ENCODE measurements around the gene PDGFC. TPM values are rescaled to one million over a fixed set of nuclear protein-coding genes. Genes with fewer than 3 reads are reported as not detected.
A peak's percentile ranks its signal among the peaks of the same experiment; 100 is the strongest.

Gene PDGFC, protein sequence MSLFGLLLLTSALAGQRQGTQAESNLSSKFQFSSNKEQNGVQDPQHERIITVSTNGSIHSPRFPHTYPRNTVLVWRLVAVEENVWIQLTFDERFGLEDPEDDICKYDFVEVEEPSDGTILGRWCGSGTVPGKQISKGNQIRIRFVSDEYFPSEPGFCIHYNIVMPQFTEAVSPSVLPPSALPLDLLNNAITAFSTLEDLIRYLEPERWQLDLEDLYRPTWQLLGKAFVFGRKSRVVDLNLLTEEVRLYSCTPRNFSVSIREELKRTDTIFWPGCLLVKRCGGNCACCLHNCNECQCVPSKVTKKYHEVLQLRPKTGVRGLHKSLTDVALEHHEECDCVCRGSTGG
- 2.2 TPM for polyA plus RNA-seq (2013, experiment 1 of 2)
- 2.1 TPM for polyA plus RNA-seq (2013, experiment 2 of 2)

DNA sequence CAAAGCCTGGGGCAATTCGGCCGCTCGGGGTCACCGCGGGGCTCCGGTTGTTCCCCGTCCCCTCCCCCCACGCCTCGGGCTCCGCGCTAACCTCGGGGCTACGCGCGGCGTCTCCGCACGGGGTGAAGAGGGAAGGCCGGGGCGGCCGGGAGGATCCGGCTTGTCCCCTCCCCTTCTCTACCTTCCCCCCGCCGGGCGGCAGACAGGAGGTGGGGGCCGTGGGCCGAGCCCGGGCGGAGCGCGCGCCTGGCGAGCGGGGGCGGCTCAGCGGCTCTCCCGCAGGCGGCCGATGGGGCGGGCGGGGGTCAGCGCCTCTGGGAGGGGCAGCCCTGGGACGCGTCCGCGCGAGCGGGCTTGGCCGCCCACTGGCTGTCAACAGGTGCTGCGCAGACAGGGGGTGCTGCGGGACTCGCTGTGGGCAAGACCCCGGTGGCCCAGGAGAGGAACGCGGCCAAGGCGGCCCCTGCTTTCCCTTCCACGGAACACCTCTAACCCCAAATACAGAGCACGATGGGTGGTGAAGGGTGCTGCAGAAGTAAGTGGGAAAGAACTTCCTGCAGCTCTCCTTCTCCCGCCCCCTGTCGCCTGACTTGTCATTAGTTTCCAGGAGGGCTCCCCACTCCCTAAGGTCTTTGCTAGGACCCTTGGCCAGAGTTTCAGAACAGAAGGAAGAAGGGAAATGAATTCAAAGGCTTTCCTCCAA lies at the start of gene PDGFC:
TSS of gene PDGFC (minus strand) at position 124 of the 703 bp plus-strand sequence. CDS start 896 bp downstream, outside the sequence.
- H3K23ac ChIP-seq (ENCODE audit: low read length): no peak within 1 kb of the TSS
- no peaks in the 10 kb centered on the region for H3K27me3 ChIP-seq (ENCODE audit: insufficient read depth, low read length, poor library complexity)
- H3K4me1 ChIP-seq (ENCODE audit: control insufficient read depth, low read depth, low read length): no peaks in the 10 kb centered on the region
- H2BK120ac ChIP-seq (ENCODE audit: low read depth, low read length): peak within 1 kb of the TSS; percentile 94
- H3K56ac ChIP-seq (ENCODE audit: low read length): peak within 1 kb of the TSS; percentile 62
- H2BK5ac ChIP-seq (ENCODE audit: low read length): no peak within 1 kb of the TSS
- no peak within 1 kb of the TSS for H3K27ac ChIP-seq (ENCODE audit: low read depth, low read length)
- peak within 1 kb of the TSS; percentile 72 for H3K4me2 ChIP-seq (ENCODE audit: low read length)
- H3K18ac ChIP-seq (ENCODE audit: low read length): peak within 1 kb of the TSS; percentile 99
- peak within 1 kb of the TSS; percentile 75 for H2BK15ac ChIP-seq (replicated peaks; ENCODE audit: low read depth)
- WGBS (ENCODE audit: extremely low coverage, insufficient coverage, low lambda C conversion rate): no CpG with 5 or more reads among the region's 60 CpGs
- H2AK5ac ChIP-seq (ENCODE audit: low read length): no peak within 1 kb of the TSS
- H3K4ac ChIP-seq (ENCODE audit: low read depth, low read length): peak within 1 kb of the TSS; percentile 85
- no peak within 1 kb of the TSS for H4K8ac ChIP-seq (ENCODE audit: low read depth, low read length)
- H3K79me2 ChIP-seq (ENCODE audit: control insufficient read depth, insufficient read depth, low read length): no peaks in the 10 kb centered on the region
- H3K36me3 ChIP-seq (ENCODE audit: control insufficient read depth, insufficient read depth, low read length): no peaks in the 10 kb centered on the region
- H3K9ac ChIP-seq (ENCODE audit: low read length): peak within 1 kb of the TSS; percentile 46
- H3K4me3 ChIP-seq (ENCODE audit: low read length): peak within 1 kb of the TSS; percentile 37
- DNase-seq: peak; percentile 80
- H4K5ac ChIP-seq (ENCODE audit: low read length): no peak within 1 kb of the TSS
- no peaks in the 10 kb centered on the region for H3K79me1 ChIP-seq (ENCODE audit: low read length)

DNA sequence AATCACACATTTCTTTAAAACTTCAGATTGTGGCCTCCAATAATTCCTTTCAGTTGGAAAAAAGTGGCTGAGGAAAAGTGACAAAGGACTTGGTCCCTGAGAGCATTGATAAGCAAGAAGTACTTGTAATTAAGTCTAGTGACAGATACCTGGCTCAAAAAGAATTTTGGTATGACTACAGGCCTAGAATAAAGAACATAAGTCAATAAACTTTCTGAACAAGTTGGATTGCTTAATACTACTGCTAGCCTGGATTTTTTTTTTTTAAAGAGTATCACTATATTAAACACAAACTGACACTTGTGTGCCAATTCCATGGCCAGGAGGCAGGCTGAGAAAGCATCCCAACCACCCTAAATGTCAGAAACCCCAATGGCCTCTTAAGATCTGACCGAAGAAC lies 49.3 kb upstream of the PDGFC start:
- H3K79me2 ChIP-seq (ENCODE audit: control insufficient read depth, insufficient read depth, low read length): no peaks in the 10 kb centered on the region
- H3K79me1 ChIP-seq (ENCODE audit: low read length): no peaks in the 10 kb centered on the region
- no peak overlapping the region for H2BK5ac ChIP-seq (ENCODE audit: low read length)
- no peak overlapping the region for H2BK15ac ChIP-seq (replicated peaks; ENCODE audit: low read depth)
- DNase-seq: no peak
- H3K9ac ChIP-seq (ENCODE audit: low read length): no peak overlapping the region
- H4K8ac ChIP-seq (ENCODE audit: low read depth, low read length): no peak overlapping the region
- H3K23ac ChIP-seq (ENCODE audit: low read length): no peak overlapping the region
- H3K4me3 ChIP-seq (ENCODE audit: low read length): no peak overlapping the region
- H2AK5ac ChIP-seq (ENCODE audit: low read length): no peak overlapping the region
- H3K4me1 ChIP-seq (ENCODE audit: control insufficient read depth, low read depth, low read length): no peaks in the 10 kb centered on the region
- H4K5ac ChIP-seq (ENCODE audit: low read length): no peak overlapping the region
- no CpG with 5 or more reads among the region's 1 CpG for WGBS (ENCODE audit: extremely low coverage, insufficient coverage, low lambda C conversion rate)
- no peak overlapping the region for H3K56ac ChIP-seq (ENCODE audit: low read length)
- no peaks in the 10 kb centered on the region for H3K27me3 ChIP-seq (ENCODE audit: insufficient read depth, low read length, poor library complexity)
- no peaks in the 10 kb centered on the region for H3K36me3 ChIP-seq (ENCODE audit: control insufficient read depth, insufficient read depth, low read length)
- H2BK120ac ChIP-seq (ENCODE audit: low read depth, low read length): no peak overlapping the region
- H3K4ac ChIP-seq (ENCODE audit: low read depth, low read length): no peak overlapping the region
- no peak overlapping the region for H3K4me2 ChIP-seq (ENCODE audit: low read length)
- H3K18ac ChIP-seq (ENCODE audit: low read length): no peak overlapping the region
- H3K27ac ChIP-seq (ENCODE audit: low read depth, low read length): no peak overlapping the region

GRCh38 chr4:157018920-157019490 lies 47.4 kb upstream of the PDGFC start:
- Histone ChIP-seq H3K36me3 (ENCODE audit: control insufficient read depth, insufficient read depth, low read length) (no peaks in the 10 kb centered on the region), H2BK120ac (ENCODE audit: low read depth, low read length) (no peak overlapping the region), H4K8ac (ENCODE audit: low read depth, low read length) (no peak overlapping the region), H2AK5ac (ENCODE audit: low read length) (no peak overlapping the region), H3K4me1 (ENCODE audit: control insufficient read depth, low read depth, low read length) (peaks cover 2% of the 10 kb centered on the region), H3K4ac (ENCODE audit: low read depth, low read length) (no peak overlapping the region), H2BK15ac (replicated peaks; ENCODE audit: low read depth) (no peak overlapping the region), H3K4me3 (ENCODE audit: low read length) (no peak overlapping the region), H3K4me2 (ENCODE audit: low read length) (no peak overlapping the region), H3K27ac (ENCODE audit: low read depth, low read length) (no peak overlapping the region), H3K79me1 (ENCODE audit: low read length) (no peaks in the 10 kb centered on the region), H3K56ac (ENCODE audit: low read length) (no peak overlapping the region), H3K23ac (ENCODE audit: low read length) (no peak overlapping the region), H3K27me3 (ENCODE audit: insufficient read depth, low read length, poor library complexity) (no peaks in the 10 kb centered on the region), H2BK5ac (ENCODE audit: low read length) (no peak overlapping the region), H3K9ac (ENCODE audit: low read length) (no peak overlapping the region), H3K18ac (ENCODE audit: low read length) (no peak overlapping the region), H3K79me2 (ENCODE audit: control insufficient read depth, insufficient read depth, low read length) (no peaks in the 10 kb centered on the region), H4K5ac (ENCODE audit: low read length) (no peak overlapping the region)
- DNase-seq: no peak
- no CpG with 5 or more reads among the region's 3 CpGs for WGBS (ENCODE audit: extremely low coverage, insufficient coverage, low lambda C conversion rate)

DNA sequence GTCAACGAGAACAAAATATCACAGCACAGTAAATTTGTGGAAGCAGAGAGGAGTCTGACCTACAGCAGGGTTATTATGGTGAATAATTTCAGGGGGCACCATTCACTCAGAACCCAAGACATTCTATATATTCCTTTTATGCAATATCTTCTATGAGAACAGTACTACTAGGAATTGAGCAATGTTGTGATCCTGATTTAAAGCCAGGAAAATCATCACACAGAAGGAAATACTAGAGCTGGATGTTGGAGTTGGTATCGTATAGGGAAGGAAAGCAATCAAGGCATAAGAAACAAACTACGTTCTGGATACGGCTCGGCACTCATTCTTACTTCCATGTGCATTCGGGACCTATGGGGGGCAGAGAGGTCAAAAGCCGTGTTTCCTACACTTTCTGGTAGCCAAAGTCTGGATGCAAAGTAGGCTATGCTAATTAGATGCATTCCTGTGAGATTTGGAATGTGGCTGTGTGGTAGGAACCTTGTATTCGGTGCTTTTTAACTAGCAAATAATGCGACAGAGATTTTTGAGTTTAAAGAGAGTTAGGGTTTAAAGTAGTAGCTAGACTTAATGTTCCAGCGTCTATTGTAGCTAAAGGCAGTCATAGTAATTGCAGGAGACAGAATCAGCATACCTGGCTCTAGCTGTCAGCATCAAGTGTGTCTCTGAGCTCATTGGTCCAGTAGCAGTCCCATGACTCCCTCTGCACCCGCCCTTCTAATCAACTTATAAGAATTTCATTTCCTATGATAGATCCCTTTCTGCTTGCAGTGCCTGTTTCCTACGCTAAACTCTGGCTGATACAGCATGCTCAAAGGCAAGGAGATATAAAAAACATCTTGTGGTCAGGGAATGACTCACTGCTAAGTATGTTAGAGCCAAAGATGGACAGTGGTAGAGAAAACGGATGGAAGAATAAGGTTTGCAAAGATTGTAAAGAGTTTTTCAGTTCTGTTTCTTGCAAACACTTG lies 43.3 kb upstream of the PDGFC start:
- H3K4me2 ChIP-seq (ENCODE audit: low read length): no peak overlapping the region
- H3K4ac ChIP-seq (ENCODE audit: low read depth, low read length): no peak overlapping the region
- DNase-seq: peak; percentile 77
- H2BK120ac ChIP-seq (ENCODE audit: low read depth, low read length): no peak overlapping the region
- H2BK5ac ChIP-seq (ENCODE audit: low read length): no peak overlapping the region
- H3K56ac ChIP-seq (ENCODE audit: low read length): no peak overlapping the region
- no peaks in the 10 kb centered on the region for H3K79me1 ChIP-seq (ENCODE audit: low read length)
- no peak overlapping the region for H3K4me3 ChIP-seq (ENCODE audit: low read length)
- peaks cover 2% of the 10 kb centered on the region for H3K4me1 ChIP-seq (ENCODE audit: control insufficient read depth, low read depth, low read length)
- no peaks in the 10 kb centered on the region for H3K79me2 ChIP-seq (ENCODE audit: control insufficient read depth, insufficient read depth, low read length)
- H2BK15ac ChIP-seq (replicated peaks; ENCODE audit: low read depth): no peak overlapping the region
- no peak overlapping the region for H4K8ac ChIP-seq (ENCODE audit: low read depth, low read length)
- H3K27me3 ChIP-seq (ENCODE audit: insufficient read depth, low read length, poor library complexity): no peaks in the 10 kb centered on the region
- no peak overlapping the region for H3K18ac ChIP-seq (ENCODE audit: low read length)
- no peaks in the 10 kb centered on the region for H3K36me3 ChIP-seq (ENCODE audit: control insufficient read depth, insufficient read depth, low read length)
- no peak overlapping the region for H3K27ac ChIP-seq (ENCODE audit: low read depth, low read length)
- no peak overlapping the region for H4K5ac ChIP-seq (ENCODE audit: low read length)
- WGBS (ENCODE audit: extremely low coverage, insufficient coverage, low lambda C conversion rate): no CpG with 5 or more reads among the region's 13 CpGs
- no peak overlapping the region for H2AK5ac ChIP-seq (ENCODE audit: low read length)
- no peak overlapping the region for H3K9ac ChIP-seq (ENCODE audit: low read length)
- H3K23ac ChIP-seq (ENCODE audit: low read length): no peak overlapping the region

- Histone ChIP-seq H2BK15ac (replicated peaks; ENCODE audit: low read depth) (no peak overlapping the region), H3K27me3 (ENCODE audit: insufficient read depth, low read length, poor library complexity) (no peaks in the 10 kb centered on the region), H3K4me2 (ENCODE audit: low read length) (no peak overlapping the region), H3K79me1 (ENCODE audit: low read length) (no peaks in the 10 kb centered on the region), H3K36me3 (ENCODE audit: control insufficient read depth, insufficient read depth, low read length) (no peaks in the 10 kb centered on the region), H3K4me3 (ENCODE audit: low read length) (no peak overlapping the region), H4K5ac (ENCODE audit: low read length) (no peak overlapping the region), H3K56ac (ENCODE audit: low read length) (no peak overlapping the region), H3K27ac (ENCODE audit: low read depth, low read length) (no peak overlapping the region), H2BK120ac (ENCODE audit: low read depth, low read length) (no peak overlapping the region), H4K8ac (ENCODE audit: low read depth, low read length) (no peak overlapping the region), H3K9ac (ENCODE audit: low read length) (no peak overlapping the region), H2AK5ac (ENCODE audit: low read length) (no peak overlapping the region), H3K23ac (ENCODE audit: low read length) (no peak overlapping the region), H3K79me2 (ENCODE audit: control insufficient read depth, insufficient read depth, low read length) (no peaks in the 10 kb centered on the region), H3K4me1 (ENCODE audit: control insufficient read depth, low read depth, low read length) (peaks cover 2% of the 10 kb centered on the region), H3K4ac (ENCODE audit: low read depth, low read length) (no peak overlapping the region), H2BK5ac (ENCODE audit: low read length) (no peak overlapping the region), H3K18ac (ENCODE audit: low read length) (no peak overlapping the region)
- WGBS (ENCODE audit: extremely low coverage, insufficient coverage, low lambda C conversion rate): no CpG with 5 or more reads among the region's 4 CpGs
- DNase-seq: no peak
Measured at GRCh38 chr4:157013656-157014055, 42.1 kb upstream of the PDGFC start.
